IMR-90 (cell line): ENCODE data around the gene ANKRD61.
"Not testable (repeated sequence)": the region's sequence is repeated elsewhere in the genome, so short reads cannot be mapped to it uniquely, and the experiment has no call there.

Experiments used
- CEBPB ChIP-seq: IDR thresholded peaks from 2 replicates; pipeline ENCODE4 v1.6.1; 2012; ENCODE audit warnings: low read depth, low read length, improper control_type of control experiment
- ELK1 ChIP-seq: fragments of 150-350 bp; IDR thresholded peaks from 2 replicates; pipeline ENCODE4 v1.6.1; 2016; ENCODE audit warnings: low read depth, mild to moderate bottlenecking, low read length, moderate library complexity, borderline replicate concordance
- FOS ChIP-seq: fragments of 150-350 bp; IDR thresholded peaks from 2 replicates; pipeline ENCODE4 v1.6.1; 2016; ENCODE audit warnings: low read depth, low read length
- MAFK ChIP-seq: IDR thresholded peaks from 2 replicates; pipeline ENCODE4 v1.6.1; 2012; ENCODE audit warnings: low read depth, low read length, improper control_type of control experiment
- MAZ ChIP-seq: IDR thresholded peaks from 2 replicates; pipeline ENCODE4 v1.6.1; 2012; ENCODE audit warnings: low read depth, mild to moderate bottlenecking, low read length, improper control_type of control experiment, moderate library complexity, borderline replicate concordance
- POLR2A ChIP-seq: IDR thresholded peaks from 2 replicates; pipeline ENCODE4 v1.6.1; 2012; ENCODE audit warnings: mild to moderate bottlenecking, low read depth, low read length
- RAD21 ChIP-seq: IDR thresholded peaks from 2 replicates; pipeline ENCODE4 v1.6.1; 2012; ENCODE audit warnings: low read length, improper control_type of control experiment
- RFX5 ChIP-seq: IDR thresholded peaks from 2 replicates; pipeline ENCODE4 v1.8.0; 2012; ENCODE audit warnings: low read depth, mild to moderate bottlenecking, low read length, moderate library complexity
- USF2 ChIP-seq: fragments of 150-350 bp; IDR thresholded peaks from 2 replicates; pipeline ENCODE4 v1.6.1; 2017; ENCODE audit warnings: mild to moderate bottlenecking, antibody characterized with exemption, low read length, low read depth
- TF ChIP-seq, protein P1 (sequence below): conservative IDR thresholded peaks from 2 replicates; pipeline ENCODE4 v1.5.1; 2012; ENCODE audit warnings: mild to moderate bottlenecking, low read depth, low read length, improper control_type of control experiment

DNA sequence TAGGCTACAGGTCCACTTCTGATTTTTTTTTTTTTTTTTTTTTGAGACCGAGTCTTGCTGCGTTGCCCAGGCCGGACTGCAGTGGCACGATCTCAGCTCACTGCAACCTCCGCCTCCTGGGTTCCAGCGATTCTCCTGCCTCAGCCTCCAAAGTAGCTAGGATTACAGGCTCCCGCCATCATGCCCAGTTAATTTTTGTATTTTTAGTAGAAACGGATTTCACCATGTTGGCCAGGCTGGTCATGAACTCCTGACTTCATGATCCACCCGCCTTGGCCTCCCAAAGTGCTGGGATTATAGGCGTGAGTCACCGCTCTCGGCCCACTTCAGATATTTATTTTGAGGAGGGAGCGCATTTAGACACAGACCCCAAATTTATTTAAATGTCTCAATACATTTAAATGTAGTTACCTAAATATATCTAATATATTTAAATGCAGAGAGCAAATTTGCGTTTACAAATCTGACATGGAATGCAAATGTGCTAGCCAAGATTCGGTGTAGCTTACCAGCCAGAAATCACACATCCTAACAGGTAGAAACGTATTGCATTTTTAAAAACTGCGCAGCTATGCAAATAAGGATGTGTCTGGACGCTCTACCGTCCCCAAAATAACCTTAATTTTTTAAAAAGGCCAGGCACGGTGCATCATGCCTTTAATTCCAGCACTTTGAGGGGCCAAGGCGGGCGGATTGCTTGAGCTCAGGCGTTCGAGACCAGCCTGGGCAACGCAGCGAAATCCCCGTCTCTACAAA lies 23.2 kb upstream of the ANKRD61 start:
- not testable (repeated sequence) for TF ChIP-seq POLR2A, CEBPB, FOS, MAFK, MAZ, USF2, RFX5, ELK1, RAD21
- TF ChIP-seq, protein P1, sequence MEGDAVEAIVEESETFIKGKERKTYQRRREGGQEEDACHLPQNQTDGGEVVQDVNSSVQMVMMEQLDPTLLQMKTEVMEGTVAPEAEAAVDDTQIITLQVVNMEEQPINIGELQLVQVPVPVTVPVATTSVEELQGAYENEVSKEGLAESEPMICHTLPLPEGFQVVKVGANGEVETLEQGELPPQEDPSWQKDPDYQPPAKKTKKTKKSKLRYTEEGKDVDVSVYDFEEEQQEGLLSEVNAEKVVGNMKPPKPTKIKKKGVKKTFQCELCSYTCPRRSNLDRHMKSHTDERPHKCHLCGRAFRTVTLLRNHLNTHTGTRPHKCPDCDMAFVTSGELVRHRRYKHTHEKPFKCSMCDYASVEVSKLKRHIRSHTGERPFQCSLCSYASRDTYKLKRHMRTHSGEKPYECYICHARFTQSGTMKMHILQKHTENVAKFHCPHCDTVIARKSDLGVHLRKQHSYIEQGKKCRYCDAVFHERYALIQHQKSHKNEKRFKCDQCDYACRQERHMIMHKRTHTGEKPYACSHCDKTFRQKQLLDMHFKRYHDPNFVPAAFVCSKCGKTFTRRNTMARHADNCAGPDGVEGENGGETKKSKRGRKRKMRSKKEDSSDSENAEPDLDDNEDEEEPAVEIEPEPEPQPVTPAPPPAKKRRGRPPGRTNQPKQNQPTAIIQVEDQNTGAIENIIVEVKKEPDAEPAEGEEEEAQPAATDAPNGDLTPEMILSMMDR, result not testable (repeated sequence)
